ENCODE measurements around the gene L3MBTL2.
"Not testable (repeated sequence)": the region's sequence is repeated elsewhere in the genome, so short reads cannot be mapped to it uniquely, and the experiment has no call there.

The L3MBTL2 gene

GRCh38 chr22:41204992-41205900 is at the start of gene L3MBTL2:
TSS of gene L3MBTL2 (plus strand) at chr22:41205312. CDS start at chr22:41205363, 51 bp downstream.
- DNase-seq = peak; percentile 94 to 97 (median 94)

DNA sequence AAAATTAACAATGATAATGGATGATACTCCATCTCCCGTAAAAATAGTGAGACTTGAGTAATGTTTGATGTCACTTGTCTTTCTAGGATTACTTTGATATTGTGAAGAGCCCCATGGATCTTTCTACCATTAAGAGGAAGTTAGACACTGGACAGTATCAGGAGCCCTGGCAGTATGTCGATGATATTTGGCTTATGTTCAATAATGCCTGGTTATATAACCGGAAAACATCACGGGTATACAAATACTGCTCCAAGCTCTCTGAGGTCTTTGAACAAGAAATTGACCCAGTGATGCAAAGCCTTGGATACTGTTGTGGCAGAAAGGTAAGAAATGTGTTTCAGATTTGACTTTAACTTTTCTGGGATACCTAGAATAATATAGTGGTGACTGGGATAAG is 48.0 kb upstream of the L3MBTL2 start:
- DNase-seq = no peak

- no peak for DNase-seq
Measured at GRCh38 chr22:41169157-41169556, 36.0 kb upstream of the L3MBTL2 start.

- DNase-seq = no peak
Measured at GRCh38 chr22:41171996-41172395, 33.1 kb upstream of the L3MBTL2 start.

- DNase-seq = no peak
Measured at GRCh38 chr22:41175546-41175945, 29.6 kb upstream of the L3MBTL2 start.

DNA sequence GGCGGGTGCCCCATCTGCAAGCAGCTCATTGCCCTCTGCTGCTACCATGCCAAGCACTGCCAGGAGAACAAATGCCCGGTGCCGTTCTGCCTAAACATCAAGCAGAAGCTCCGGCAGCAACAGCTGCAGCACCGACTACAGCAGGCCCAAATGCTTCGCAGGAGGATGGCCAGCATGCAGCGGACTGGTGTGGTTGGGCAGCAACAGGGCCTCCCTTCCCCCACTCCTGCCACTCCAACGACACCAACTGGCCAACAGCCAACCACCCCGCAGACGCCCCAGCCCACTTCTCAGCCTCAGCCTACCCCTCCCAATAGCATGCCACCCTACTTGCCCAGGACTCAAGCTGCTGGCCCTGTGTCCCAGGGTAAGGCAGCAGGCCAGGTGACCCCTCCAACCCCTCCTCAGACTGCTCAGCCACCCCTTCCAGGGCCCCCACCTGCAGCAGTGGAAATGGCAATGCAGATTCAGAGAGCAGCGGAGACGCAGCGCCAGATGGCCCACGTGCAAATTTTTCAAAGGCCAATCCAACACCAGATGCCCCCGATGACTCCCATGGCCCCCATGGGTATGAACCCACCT is 28.0 kb upstream of the L3MBTL2 start:
- no peak for DNase-seq

- no peak for DNase-seq
Measured at GRCh38 chr22:41177622-41178424, 27.3 kb upstream of the L3MBTL2 start.

DNA sequence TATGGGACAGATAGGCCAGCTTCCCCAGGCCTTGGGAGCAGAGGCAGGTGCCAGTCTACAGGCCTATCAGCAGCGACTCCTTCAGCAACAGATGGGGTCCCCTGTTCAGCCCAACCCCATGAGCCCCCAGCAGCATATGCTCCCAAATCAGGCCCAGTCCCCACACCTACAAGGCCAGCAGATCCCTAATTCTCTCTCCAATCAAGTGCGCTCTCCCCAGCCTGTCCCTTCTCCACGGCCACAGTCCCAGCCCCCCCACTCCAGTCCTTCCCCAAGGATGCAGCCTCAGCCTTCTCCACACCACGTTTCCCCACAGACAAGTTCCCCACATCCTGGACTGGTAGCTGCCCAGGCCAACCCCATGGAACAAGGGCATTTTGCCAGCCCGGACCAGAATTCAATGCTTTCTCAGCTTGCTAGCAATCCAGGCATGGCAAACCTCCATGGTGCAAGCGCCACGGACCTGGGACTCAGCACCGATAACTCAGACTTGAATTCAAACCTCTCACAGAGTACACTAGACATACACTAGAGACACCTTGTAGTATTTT is 26.6 kb upstream of the L3MBTL2 start:
- no peak for DNase-seq

DNA sequence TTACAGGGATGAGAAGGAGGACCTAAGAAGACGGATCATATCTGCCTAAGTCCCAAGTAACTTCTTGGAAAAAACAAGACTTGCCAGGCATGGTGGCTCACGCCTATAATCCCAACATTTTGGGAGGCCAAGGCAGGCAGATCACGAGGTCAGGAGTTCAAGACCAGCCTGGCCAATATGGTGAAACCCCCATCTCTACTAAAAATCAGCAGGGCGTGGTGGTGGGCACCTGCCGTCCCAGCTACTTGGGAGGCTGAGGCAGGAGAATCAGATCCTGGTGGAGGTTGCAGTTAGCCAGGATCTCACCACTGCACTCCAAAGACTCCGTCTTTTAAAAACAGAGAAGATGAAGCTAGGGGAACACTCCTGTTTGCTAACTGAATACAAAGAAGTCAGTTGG is 24.8 kb upstream of the L3MBTL2 start:
- not testable (repeated sequence) for DNase-seq

DNA sequence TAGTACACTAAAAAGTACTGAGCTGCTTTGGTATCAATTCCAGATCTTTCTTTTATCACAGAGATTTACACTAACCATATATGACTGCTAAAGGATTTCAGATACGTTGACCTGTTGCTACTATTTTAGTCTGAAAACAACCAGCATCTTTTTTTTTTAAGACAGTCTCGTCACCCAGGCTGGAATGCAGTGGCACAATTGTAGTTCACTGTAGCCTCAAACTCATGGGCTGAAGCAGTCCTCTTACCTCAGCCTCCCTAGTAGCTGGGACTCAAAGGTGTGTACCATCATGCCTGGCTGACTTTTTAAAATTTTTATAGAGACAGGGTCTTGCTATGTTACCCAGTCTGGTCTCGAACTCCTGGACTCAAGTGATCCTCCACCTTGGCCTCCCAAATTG is 24.2 kb upstream of the L3MBTL2 start:
- no peak for DNase-seq

DNA sequence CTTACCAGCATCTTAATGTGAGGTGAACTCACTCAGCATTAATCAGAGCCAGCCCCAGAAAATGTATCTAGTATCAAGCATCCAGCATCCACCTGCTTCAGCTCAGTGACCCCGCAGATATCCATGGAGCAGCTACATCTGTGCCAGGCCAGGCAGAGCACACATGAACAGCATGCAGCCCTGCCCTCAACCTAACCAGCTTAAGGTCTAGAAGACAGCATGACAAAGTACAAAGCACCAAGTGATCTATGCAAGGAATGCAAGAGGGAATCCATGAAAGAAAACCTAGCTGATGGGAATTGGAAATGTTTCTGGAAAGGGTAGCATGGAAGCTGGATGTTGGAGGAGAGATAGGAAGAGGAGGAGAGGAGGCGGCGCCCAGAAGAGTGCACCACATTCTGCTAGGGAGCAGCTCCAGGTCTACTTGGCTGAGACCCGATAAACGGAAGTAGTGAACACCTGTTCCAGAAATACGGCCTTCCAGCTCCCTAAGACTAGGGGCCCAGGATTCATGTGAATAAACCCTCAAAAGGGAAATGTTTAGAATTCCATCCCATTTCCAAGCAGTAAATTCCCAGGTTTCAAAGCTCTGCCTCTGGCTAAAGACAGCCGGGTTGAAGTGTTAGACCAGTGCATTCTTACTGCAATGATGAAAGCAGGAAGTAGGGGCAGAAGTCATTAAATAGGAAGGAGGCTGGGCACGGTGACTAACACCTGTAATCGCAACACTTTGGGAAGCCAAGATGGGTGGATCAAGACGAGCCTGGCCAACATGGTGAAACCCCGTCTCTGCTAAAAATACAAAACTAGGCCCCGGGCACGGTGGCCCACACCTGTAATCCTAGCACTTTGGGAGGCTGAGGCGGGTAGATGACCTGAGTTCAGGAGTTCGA is 23.5 kb upstream of the L3MBTL2 start:
- DNase-seq = no peak

GRCh38 chr22:41184679-41185078 is 20.4 kb upstream of the L3MBTL2 start:
- DNase-seq = no peak

GRCh38 chr22:41191467-41191866 is 13.6 kb upstream of the L3MBTL2 start:
- no peak for DNase-seq

- no peak for DNase-seq
Measured at GRCh38 chr22:41193829-41194228, 11.3 kb upstream of the L3MBTL2 start.

DNA sequence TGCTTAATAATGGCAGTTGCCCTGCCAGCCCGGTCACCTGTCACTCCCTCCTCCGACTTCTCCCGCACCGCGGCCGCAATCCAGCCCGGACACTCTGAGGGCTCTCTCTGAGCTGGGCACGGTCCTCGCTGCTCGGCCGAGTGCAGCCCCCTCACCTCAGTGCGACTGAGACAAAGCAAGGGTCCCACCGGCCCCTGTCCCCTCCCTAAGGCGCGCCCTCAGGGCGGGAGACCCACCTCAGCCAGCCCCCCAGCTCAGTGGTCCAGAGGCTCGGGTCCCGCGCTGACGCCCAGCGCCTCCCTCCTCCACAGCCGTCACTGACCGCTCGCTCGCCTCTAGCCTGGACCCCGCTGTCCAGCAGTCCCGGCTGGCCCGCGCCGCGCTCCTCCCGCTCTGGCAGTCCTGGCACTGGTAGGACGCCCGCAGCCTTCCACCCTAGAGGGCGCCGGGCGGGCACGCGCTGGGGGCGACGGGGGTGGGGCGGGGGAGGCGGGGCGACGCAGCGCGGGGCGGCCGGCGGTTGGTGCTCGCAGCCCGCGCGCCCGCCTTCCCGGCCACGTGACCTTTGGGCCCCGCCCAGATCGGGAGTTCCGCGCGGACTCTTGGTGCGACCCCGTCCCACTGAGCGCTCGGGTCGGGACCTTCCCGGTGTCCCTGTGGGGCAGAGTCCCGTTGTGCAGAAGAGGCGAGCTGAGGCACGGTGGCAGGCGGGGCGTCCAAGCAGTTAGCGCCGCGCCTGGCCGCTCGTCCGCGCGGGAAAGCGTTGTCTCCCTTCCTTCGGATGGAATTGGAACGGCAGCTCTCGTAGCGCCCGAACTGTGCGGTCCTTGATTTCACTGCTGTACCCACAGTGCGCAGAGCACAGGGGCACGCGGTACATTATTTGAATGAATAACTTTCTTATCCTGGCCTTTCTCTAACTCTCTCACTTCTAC is 7.8 kb upstream of the L3MBTL2 start:
- peak; percentile 65 to 70 (median 68) for DNase-seq

DNA sequence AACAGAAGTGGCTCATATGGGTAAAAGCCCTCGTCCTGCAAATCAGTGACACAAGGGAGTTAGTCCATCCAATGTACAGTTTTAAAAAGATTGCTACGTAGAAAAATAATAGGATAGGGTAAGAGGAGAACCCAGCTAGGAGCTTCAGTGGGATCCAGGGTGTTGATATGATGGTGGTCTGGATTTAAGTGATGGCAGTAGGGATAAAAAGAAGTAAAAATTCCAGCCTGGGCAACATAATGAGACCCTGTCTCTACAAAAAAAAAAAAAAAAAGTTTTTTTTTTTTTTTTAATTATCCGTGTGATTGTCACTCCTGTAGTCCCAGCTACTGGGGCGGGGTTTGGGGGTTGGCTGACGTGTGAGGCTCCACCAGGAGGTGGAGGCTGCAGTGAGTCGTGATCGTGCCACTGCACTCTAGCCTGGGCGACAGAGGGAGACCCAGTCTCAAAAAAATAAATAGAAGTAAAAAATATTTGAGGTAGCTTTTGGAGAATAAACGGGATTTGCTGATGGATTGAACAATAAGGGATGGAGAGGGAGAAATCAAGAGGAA is 7.0 kb upstream of the L3MBTL2 start:
- DNase-seq = peak in 1 of 4 experiments; percentile 6

GRCh38 chr22:41201141-41201540 is 4.0 kb upstream of the L3MBTL2 start:
- no peak for DNase-seq

DNA sequence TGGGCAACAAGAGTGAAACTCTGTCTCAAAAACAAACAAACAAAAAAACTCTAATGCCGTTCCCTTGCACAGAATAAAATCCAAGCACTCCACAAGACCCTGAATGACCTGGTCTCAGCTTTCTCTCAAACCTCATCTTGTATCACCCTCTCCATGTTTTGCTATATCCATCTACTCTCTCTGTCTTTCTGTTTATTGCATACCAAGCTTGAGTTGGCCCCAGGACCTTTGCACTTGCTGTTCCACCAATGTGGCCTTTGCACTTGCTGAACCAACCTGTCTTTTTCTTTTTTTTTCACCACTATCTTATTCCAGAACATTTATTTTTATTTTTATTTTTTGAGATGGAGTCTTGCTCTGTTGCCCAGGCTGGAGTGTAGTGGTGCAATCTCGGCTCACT is 2.0 kb upstream of the L3MBTL2 start:
- DNase-seq = no peak

- DNase-seq = no peak
Measured at GRCh38 chr22:41204066-41204465, 1.0 kb upstream of the L3MBTL2 start.

DNA sequence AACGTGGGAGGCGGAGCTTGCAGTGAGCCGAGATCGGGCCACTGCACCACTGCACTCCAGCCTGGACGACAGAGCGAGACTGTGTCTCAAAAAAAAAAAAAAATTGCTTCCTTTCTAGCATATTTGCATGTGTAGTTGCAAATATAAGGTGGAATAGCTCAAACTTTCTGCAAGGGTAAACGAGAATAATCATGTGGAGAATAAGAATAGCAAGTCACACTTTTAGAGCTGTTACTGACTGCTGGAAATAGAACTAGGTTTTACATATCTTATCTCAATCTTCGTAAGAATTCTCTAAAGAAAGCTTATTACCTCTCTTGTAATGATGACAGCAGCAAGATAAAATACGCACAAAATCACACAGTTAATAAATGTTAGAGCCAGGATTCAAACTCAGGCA is 1.6 kb downstream of the L3MBTL2 start:
- DNase-seq = no peak

- no peak for DNase-seq
Measured at GRCh38 chr22:41215409-41215808, 10.3 kb downstream of the L3MBTL2 start.

All from activated CD4-positive, CD25-positive, alpha-beta regulatory T cell (primary cell).